NCI-H1417 (cell line): ENCODE results near the gene ATF7IP2.

ENCODE experiments used
- DNase-seq, 3 experiments: peaks; one replicate each; lab custom pipeline; 2025; lab: John Stamatoyannopoulos, UW

ATF7IP2 gene

GRCh38 chr16:10511829-10512228 is 126.0 kb downstream of the ATF7IP2 start:
- DNase-seq: no peak

GRCh38 chr16:10514369-10515055 is 128.7 kb downstream of the ATF7IP2 start:
- DNase-seq: peak in 2 of 3 experiments; percentile 25 to 55

- DNase-seq: no peak
These were observed 132.0 kb downstream of the ATF7IP2 start for GRCh38 chr16:10517868-10518267.

DNA sequence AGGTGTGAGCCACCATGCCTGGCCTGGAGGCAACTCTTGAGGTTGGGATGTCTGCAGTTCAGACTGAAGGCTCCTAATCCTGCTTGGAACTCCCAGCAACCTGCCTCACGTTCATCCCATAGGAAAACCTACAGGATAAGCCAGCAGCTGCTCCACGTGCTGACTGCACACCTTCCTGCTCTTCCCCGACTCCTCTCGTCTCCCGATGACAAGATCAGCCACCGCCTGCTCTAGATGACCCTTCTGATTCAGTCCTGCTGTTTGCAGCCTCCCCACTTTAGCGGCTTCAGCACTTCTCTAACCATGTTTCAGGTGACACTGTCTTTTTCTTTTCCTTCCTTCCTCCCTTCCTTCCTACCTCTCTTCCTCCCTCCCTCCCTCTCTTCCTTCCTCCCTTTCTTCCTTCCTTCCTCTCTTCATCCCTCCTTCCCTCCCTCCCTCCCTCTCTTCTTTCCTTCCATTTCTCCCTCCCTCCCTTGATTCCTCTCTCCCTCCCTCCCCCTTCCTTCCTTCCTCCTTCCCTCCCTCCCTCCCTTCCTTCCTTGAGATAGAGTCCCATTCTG is 132.7 kb downstream of the ATF7IP2 start:
- no peak for DNase-seq

DNA sequence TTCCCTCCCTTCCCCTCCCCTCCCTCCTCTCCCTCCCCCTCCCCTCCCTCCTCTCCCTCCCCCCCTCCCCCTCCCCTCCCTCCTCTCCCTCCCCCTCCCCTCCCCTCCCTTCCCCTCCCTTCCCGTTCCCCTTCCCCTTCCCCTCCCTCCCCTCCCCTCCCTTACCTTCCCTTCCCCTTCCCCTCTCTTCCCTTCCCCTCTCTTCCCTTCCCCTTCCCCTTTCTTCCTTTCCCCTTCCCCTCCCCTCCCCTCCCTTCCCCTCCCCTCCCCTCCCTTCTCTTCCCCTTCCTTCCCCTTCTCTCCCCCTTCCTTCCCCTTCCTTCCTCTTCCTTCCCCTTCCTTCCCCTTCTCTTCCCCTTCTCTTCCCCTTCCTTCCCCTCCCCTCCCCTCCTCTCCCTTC is 133.4 kb downstream of the ATF7IP2 start:
- no peak for DNase-seq

GRCh38 chr16:10519929-10520868 is 134.3 kb downstream of the ATF7IP2 start:
- no peak for DNase-seq

GRCh38 chr16:10520869-10521578 is 135.2 kb downstream of the ATF7IP2 start:
- no peak for DNase-seq

DNA sequence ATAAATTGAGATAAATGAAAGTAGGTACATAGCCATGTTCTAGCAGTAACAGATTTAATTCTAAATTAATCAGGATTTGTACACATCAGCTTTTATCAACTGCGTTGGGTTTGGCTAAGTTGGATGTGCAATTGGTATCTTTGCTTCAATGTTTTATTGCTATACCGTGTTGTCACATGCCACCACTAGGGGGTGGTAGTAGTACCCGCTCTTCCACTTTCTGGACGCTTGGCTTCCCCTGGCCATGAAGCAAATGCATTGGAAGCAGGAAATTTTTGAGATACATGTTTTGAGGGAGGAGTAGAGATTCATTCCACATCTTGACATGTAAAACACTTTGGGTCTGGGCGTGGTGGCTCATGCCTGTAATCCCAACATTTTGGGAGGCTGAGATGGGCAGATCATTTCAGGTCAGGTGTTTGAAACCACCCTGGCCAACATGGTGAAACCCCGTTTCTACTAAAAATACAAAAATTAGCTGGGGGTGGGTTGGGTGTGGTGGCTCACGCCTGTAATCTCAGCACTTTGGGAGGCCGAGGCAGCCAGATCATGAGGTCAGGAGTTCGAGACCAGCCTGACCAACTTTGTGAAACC is 135.9 kb downstream of the ATF7IP2 start:
- peak in 2 of 3 experiments; percentile 43 to 51 for DNase-seq

GRCh38 chr16:10522966-10523365 is 137.1 kb downstream of the ATF7IP2 start:
- no peak for DNase-seq

GRCh38 chr16:10525214-10525825 is 139.5 kb downstream of the ATF7IP2 start:
- DNase-seq: no peak

DNA sequence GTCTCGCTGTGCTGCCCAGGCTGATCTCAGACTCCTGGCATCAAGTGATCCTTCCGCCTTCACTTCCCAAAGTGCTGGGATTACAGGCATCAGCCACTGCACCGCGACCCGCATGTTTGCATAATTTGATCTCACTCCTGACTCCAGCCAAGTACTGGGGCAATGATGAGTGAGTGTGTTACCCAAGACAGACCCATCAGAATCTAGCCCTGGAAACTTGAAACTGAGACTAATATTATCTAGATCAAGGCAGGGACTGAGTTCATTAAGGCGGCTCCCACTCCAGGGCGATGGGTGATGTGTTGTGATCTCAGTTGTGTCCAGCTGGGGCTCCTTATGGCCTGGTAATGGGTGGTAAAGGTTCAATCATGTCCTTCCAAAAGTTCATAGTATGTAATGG is 141.1 kb downstream of the ATF7IP2 start:
- DNase-seq: no peak

- no peak for DNase-seq
These were observed 142.8 kb downstream of the ATF7IP2 start for GRCh38 chr16:10528635-10529034.

DNA sequence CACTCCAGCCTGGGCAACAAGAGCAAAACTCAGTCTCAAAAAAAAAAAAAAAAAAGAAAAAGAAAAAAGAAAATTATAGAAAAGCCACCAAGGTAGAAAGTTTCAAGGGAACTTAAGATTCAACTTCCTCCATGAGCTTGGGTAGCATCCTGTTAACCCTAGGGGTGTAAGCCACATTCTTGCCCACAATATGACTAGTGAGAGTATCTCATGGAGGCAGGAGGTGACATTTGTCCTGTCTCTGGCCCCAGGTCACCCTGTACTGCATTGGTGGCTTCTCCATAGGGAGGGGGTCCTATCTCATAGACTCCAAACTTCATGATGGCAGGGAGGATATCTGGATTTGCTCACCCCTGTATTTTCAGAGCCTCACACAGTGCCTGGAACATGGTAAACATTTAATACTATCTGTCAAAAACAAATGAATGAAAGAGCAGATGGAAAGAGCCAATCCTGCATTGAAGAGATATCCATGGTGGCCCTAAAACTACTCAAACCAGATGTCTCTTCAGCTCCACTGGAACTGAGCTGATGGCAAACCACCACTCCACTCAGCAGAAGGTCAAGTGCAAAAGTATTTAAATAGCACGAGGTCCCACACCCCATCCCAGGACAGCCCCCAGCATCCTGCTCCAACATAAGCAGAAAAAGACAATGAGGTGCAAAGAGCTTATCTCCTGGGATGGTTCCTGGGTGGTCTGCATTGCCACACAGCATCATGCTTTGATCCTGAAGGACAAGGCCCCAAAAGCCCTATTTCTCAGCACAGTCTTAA is 144.2 kb downstream of the ATF7IP2 start:
- DNase-seq: no peak

GRCh38 chr16:10530685-10531084 is 144.8 kb downstream of the ATF7IP2 start:
- no peak for DNase-seq

GRCh38 chr16:10531582-10531981 is 145.7 kb downstream of the ATF7IP2 start:
- DNase-seq: no peak
